Neural progenitor cell (in vitro differentiated cells): Measurements from ENCODE around the gene EGFL6.

Source experiments
- CTCF ChIP-seq: fragments of 200-600 bp; sonication (generic); IDR thresholded peaks from 2 replicates; pipeline ENCODE4 v1.5.1; 2017; ENCODE audit warnings: antibody characterized with exemption, mild to moderate bottlenecking
- EZH2phosphoT487 ChIP-seq: fragments of 200-600 bp; sonication (generic); IDR thresholded peaks from 2 replicates; pipeline ENCODE4 v1.6.1; 2017; ENCODE audit warnings: antibody characterized with exemption

GRCh38 chrX:13655674-13656073 is 86.3 kb downstream of the EGFL6 start:
- TF ChIP-seq CTCF = no peak
- no peak for TF ChIP-seq EZH2phosphoT487
